ENCODE results near the gene GTPBP8. TPM values are rescaled to one million over a fixed set of nuclear protein-coding genes. Genes with fewer than 3 reads are reported as not detected.
A peak's percentile ranks its signal among the peaks of the same experiment; 100 is the strongest.

The GTPBP8 gene
- total and polyA plus RNA-seq, 2 of the 13 experiments (the other 11 are each of a cell fraction or from before 2014, with no cell fraction given): 12.5 to 16.7 TPM

GRCh38 chr3:113019182-113020137 lies 28.7 kb downstream of the GTPBP8 start (continued):
- TF ChIP-seq RARG (CRISPR knock-in tag; IDR thresholded peaks at IDR 0.05; ENCODE audit: low read depth) (0 out of 2 replicates have a peak, but pooled peaks have one; percentile 72), ZNF891 (CRISPR knock-in tag; IDR thresholded peaks at IDR 0.05) (0 out of 2 replicates have a peak, but pooled peaks have one; percentile 55), ZFY (CRISPR knock-in tag; IDR thresholded peaks at IDR 0.05) (peak; percentile 96), ZBTB42 (CRISPR knock-in tag; IDR thresholded peaks at IDR 0.05) (peak; percentile 93), ZNF816 (CRISPR knock-in tag; IDR thresholded peaks at IDR 0.05; ENCODE audit: borderline replicate concordance) (peak; percentile 92), NBN (conservative IDR thresholded peaks at IDR 0.05) (no peak), ZNF543 (CRISPR knock-in tag; IDR thresholded peaks at IDR 0.05) (peak; percentile 83), KDM6A (CRISPR knock-in tag; IDR thresholded peaks at IDR 0.05; ENCODE audit: low read depth) (no peak), PITX1 (CRISPR knock-in tag; IDR thresholded peaks at IDR 0.05) (no peak; the same call in 1 of the 2 replicates), NRL (CRISPR knock-in tag; IDR thresholded peaks at IDR 0.05; ENCODE audit: borderline replicate concordance) (peak; percentile 83), SP1 (IDR thresholded peaks at IDR 0.05) (no peak), SP1 (CRISPR knock-in tag; IDR thresholded peaks at IDR 0.05) (peak; percentile 53), GABPB1 (CRISPR knock-in tag; IDR thresholded peaks at IDR 0.05) (peak; percentile 93), ZNF709 (CRISPR knock-in tag; IDR thresholded peaks at IDR 0.05) (peak; percentile 75; the same call in 1 of the 2 replicates), ZNF12 (CRISPR knock-in tag; IDR thresholded peaks at IDR 0.05) (0 out of 2 replicates have a peak, but pooled peaks have one; percentile 49), ZSCAN20 (CRISPR knock-in tag; IDR thresholded peaks at IDR 0.05; ENCODE audit: borderline replicate concordance) (no peak), ZNF850 (CRISPR knock-in tag; conservative IDR thresholded peaks at IDR 0.05) (peak; percentile 74; the same call in 1 of the 2 replicates), ZHX1 (CRISPR knock-in tag; IDR thresholded peaks at IDR 0.05; ENCODE audit: low read depth) (no peak; the same call in 1 of the 2 replicates)
- TF ChIP-seq, protein P1, sequence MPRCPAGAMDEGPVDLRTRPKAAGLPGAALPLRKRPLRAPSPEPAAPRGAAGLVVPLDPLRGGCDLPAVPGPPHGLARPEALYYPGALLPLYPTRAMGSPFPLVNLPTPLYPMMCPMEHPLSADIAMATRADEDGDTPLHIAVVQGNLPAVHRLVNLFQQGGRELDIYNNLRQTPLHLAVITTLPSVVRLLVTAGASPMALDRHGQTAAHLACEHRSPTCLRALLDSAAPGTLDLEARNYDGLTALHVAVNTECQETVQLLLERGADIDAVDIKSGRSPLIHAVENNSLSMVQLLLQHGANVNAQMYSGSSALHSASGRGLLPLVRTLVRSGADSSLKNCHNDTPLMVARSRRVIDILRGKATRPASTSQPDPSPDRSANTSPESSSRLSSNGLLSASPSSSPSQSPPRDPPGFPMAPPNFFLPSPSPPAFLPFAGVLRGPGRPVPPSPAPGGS (CRISPR knock-in tag; IDR thresholded peaks at IDR 0.05): peak; percentile 83; the same call in 1 of the 2 replicates
- TF ChIP-seq, protein P2, sequence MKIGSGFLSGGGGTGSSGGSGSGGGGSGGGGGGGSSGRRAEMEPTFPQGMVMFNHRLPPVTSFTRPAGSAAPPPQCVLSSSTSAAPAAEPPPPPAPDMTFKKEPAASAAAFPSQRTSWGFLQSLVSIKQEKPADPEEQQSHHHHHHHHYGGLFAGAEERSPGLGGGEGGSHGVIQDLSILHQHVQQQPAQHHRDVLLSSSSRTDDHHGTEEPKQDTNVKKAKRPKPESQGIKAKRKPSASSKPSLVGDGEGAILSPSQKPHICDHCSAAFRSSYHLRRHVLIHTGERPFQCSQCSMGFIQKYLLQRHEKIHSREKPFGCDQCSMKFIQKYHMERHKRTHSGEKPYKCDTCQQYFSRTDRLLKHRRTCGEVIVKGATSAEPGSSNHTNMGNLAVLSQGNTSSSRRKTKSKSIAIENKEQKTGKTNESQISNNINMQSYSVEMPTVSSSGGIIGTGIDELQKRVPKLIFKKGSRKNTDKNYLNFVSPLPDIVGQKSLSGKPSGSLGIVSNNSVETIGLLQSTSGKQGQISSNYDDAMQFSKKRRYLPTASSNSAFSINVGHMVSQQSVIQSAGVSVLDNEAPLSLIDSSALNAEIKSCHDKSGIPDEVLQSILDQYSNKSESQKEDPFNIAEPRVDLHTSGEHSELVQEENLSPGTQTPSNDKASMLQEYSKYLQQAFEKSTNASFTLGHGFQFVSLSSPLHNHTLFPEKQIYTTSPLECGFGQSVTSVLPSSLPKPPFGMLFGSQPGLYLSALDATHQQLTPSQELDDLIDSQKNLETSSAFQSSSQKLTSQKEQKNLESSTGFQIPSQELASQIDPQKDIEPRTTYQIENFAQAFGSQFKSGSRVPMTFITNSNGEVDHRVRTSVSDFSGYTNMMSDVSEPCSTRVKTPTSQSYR (CRISPR knock-in tag; IDR thresholded peaks at IDR 0.05; ENCODE audit: borderline replicate concordance): no peak
